SIG-M5 (cell line): ENCODE results near the gene VPS37C.
"Not testable (repeated sequence)": the region's sequence is repeated elsewhere in the genome, so short reads cannot be mapped to it uniquely, and the experiment has no call there.

Experiments
- DNase-seq: peaks from one replicate; lab custom pipeline; 2025; lab: John Stamatoyannopoulos, UW

VPS37C gene

GRCh38 chr11:61174949-61175348 lies 13.7 kb upstream of the VPS37C start:
- DNase-seq = no peak

GRCh38 chr11:61174273-61174672 lies 13.0 kb upstream of the VPS37C start:
- no peak for DNase-seq

- DNase-seq = no peak
These were observed 12.2 kb upstream of the VPS37C start for GRCh38 chr11:61173456-61173855.

- DNase-seq = no peak
These were observed 11.7 kb upstream of the VPS37C start for GRCh38 chr11:61172888-61173287.

GRCh38 chr11:61172356-61172755 lies 11.1 kb upstream of the VPS37C start:
- DNase-seq = no peak

GRCh38 chr11:61171907-61172306 lies 10.7 kb upstream of the VPS37C start:
- DNase-seq = no peak

GRCh38 chr11:61170566-61170965 lies 9.3 kb upstream of the VPS37C start:
- no peak for DNase-seq

GRCh38 chr11:61168800-61169199 lies 7.6 kb upstream of the VPS37C start:
- DNase-seq = no peak

GRCh38 chr11:61168042-61168688 lies 6.9 kb upstream of the VPS37C start:
- DNase-seq = no peak

- not testable (repeated sequence) for DNase-seq
These were observed 5.1 kb upstream of the VPS37C start for GRCh38 chr11:61166331-61166730.

- not testable (repeated sequence) for DNase-seq
These were observed 4.6 kb upstream of the VPS37C start for GRCh38 chr11:61165785-61166184.

GRCh38 chr11:61164606-61165424 lies 3.6 kb upstream of the VPS37C start:
- no peak for DNase-seq

- peak; percentile 47 for DNase-seq
These were observed 2.7 kb upstream of the VPS37C start for GRCh38 chr11:61163714-61164605.

GRCh38 chr11:61163021-61163420 lies 1.8 kb upstream of the VPS37C start:
- DNase-seq = no peak

GRCh38 chr11:61162092-61162941 lies 1.1 kb upstream of the VPS37C start:
- DNase-seq = peak; percentile 44

- DNase-seq = no peak
These were observed 588 bp downstream of the VPS37C start for GRCh38 chr11:61160487-61161189.

GRCh38 chr11:61158691-61159381 lies 2.4 kb downstream of the VPS37C start:
- DNase-seq = no peak

GRCh38 chr11:61157743-61158142 lies 3.5 kb downstream of the VPS37C start:
- no peak for DNase-seq

- DNase-seq = no peak
These were observed 5.5 kb downstream of the VPS37C start for GRCh38 chr11:61155741-61156140.

- DNase-seq = no peak
These were observed 5.9 kb downstream of the VPS37C start for GRCh38 chr11:61155312-61155711.
